B cell (primary cell): ENCODE measurements around the gene RENBP.

Experiments
- CTCF ChIP-seq: fragments of 200-600 bp; IDR thresholded peaks from one replicate; pipeline ENCODE4 v1.8.0; 2022; ENCODE audit warnings: antibody characterized with exemption, mild to moderate bottlenecking
- EZH2 ChIP-seq: IDR thresholded peaks from 2 replicates; pipeline ENCODE4 v1.6.1; 2012; ENCODE audit warnings: borderline replicate concordance, low read depth, mild to moderate bottlenecking, moderate library complexity, low read length; ENCODE audit not compliant: insufficient read depth, poor library complexity, severe bottlenecking

GRCh38 chrX:153971450-153972367 is 27.3 kb upstream of the RENBP start, which contains the start of gene HCFC1:
- TF ChIP-seq CTCF (no peak), EZH2 (no peak)
